Aorta (tissue), 5 donors: ENCODE results near the gene IGSF9. TPM values are rescaled to one million over a fixed set of nuclear protein-coding genes. Genes with fewer than 3 reads are reported as not detected.

Source experiments
- ATAC-seq: fragments of 200-7000 bp; cut with Tn5 transposase; one replicate; pipeline ENCODE4 v1.9.1; 2022; ENCODE audit warnings: moderate library complexity; ENCODE audit not compliant: low FRiP score
- DNase-seq, 2 donors: peaks; one replicate each; pipeline ENCODE4 v3.0.0-alpha.2; 2020
- H3K27ac ChIP-seq, 2 donors: one replicate each; pipeline ENCODE4 v1.5.1; 2013; ENCODE audit warnings: low read length in 2 of 2, mild to moderate bottlenecking in 2 of 2, moderate library complexity in 2 of 2, control low read depth in 1 of 2, inconsistent platforms in 1 of 2, low read depth in 1 of 2
- H3K27me3 ChIP-seq, 2 donors: one replicate each; pipeline ENCODE4 v1.6.1; 2013; ENCODE audit warnings: control low read depth in 1 of 2, low read length in 1 of 2, mild to moderate bottlenecking in 1 of 2, moderate library complexity in 1 of 2; ENCODE audit not compliant: insufficient read depth in 2 of 2, control insufficient read depth in 1 of 2
- H3K36me3 ChIP-seq, 2 donors: one replicate each; pipeline ENCODE4 v1.6.1; 2013; ENCODE audit warnings: control low read depth in 1 of 2, low read length in 1 of 2, mild to moderate bottlenecking in 1 of 2; ENCODE audit not compliant: insufficient read depth in 2 of 2, control insufficient read depth in 1 of 2
- H3K4me1 ChIP-seq, 2 donors: one replicate each; pipeline ENCODE4 v1.6.1; 2013; ENCODE audit warnings: low read length in 2 of 2, control low read depth in 1 of 2, mild to moderate bottlenecking in 1 of 2, moderate library complexity in 1 of 2; ENCODE audit not compliant: insufficient read depth in 2 of 2, control insufficient read depth in 1 of 2
- H3K4me3 ChIP-seq, 2 donors: one replicate each; pipeline ENCODE4 v1.5.1; 2013; ENCODE audit warnings: low read length in 2 of 2, control low read depth in 1 of 2, mild to moderate bottlenecking in 1 of 2
- H3K9me3 ChIP-seq: one replicate; pipeline ENCODE4 v1.6.1; 2013; ENCODE audit warnings: mild to moderate bottlenecking, low read length; ENCODE audit not compliant: control insufficient read depth
- WGBS, 2 donors: extraction: QIAGEN DNeasy Blood & Tissue Kit; methylation state at CpG; one replicate each; pipeline ENCODE4 v1.1.7; 2013; 5-methylcytosine and 5-hydroxymethylcytosine counted together
- intact Hi-C, 2 donors: fragments of 100-400 bp; cut with DNase I; formaldehyde crosslinking; loops; one replicate each; pipeline versions ENCODE4 v1.14.2 to v1.15.0; 2022
- polyA plus RNA-seq, 2 donors: library from polyadenylated mRNA; stranded (reverse); fragments of 200-250 nt; gene quantifications; one replicate each; pipeline ENCODE4 v1.2.3, GENCODE V29; 2013
- total RNA-seq, 2 donors: library from RNA; stranded (reverse); fragmentation: NEBNext Ultra II Directional; extraction: Animal tissue kit (Norgen Biotek cat#: 25700); gene quantifications; one replicate each; pipeline ENCODE4 v1.2.1, GENCODE V29; 2021
- donor health status: healthy with polysubstance abuse.
- donor health status: Bipolar disorder and iron deficiency.
- donor health status: DM: no; HTN: no; CAD: no.
- donor health status: DM: no; HTN: no; CAD: no.
- donor health status: DM: yes; HTN: yes; CAD: no.

The IGSF9 gene
- total and polyA plus RNA-seq, 4 donors: 0.05 to 1.0 (median 0.30) TPM; not detected in 1

GRCh38 chr1:159929155-159930051, 16.0 kb downstream of the IGSF9 start:
- H3K9me3 ChIP-seq: no peaks in the 10 kb centered on the region
- H3K4me1 ChIP-seq: no peaks in the 10 kb centered on the region
- no peak overlapping the region for H3K27ac ChIP-seq
- no peaks in the 10 kb centered on the region for H3K27me3 ChIP-seq
- no peak overlapping the region for H3K4me3 ChIP-seq
- H3K36me3 ChIP-seq: no peaks in the 10 kb centered on the region
- WGBS, 2 donors: 82 to 87% methylated on average over 48 of the region's 48 CpGs
- ATAC-seq: no peak
- intact Hi-C loops: loop anchor here in 1 of 2 donors (5.0 to 10.0 kb wide), 2 partner anchors 32 to 285 kb away; no protein-coding TSS in a partner anchor
- peak in 1 of 2 donors; percentile 77 for DNase-seq

- DNase-seq (peak in 1 of 2 donors; percentile 74), ATAC-seq (no peak)
- intact Hi-C loops: loop anchor here in 1 of 2 donors (10.0 kb wide), 1 partner anchor 286 kb away; no protein-coding TSS in a partner anchor
- H3K27me3 ChIP-seq: no peaks in the 10 kb centered on the region
- no peaks in the 10 kb centered on the region for H3K9me3 ChIP-seq
- no peak overlapping the region for H3K27ac ChIP-seq
- H3K4me3 ChIP-seq: no peak overlapping the region
- 95 to 96% methylated on average over 18 of the region's 18 CpGs for WGBS, 2 donors
- H3K4me1 ChIP-seq: no peaks in the 10 kb centered on the region
- no peaks in the 10 kb centered on the region for H3K36me3 ChIP-seq
Observed at GRCh38 chr1:159928491-159929050, 16.8 kb downstream of the IGSF9 start.

GRCh38 chr1:159927849-159928431, 17.5 kb downstream of the IGSF9 start:
- peak in 1 of 2 donors; percentile 74 for DNase-seq
- no peak overlapping the region for H3K4me3 ChIP-seq
- no peaks in the 10 kb centered on the region for H3K4me1 ChIP-seq
- H3K27me3 ChIP-seq: no peaks in the 10 kb centered on the region
- H3K36me3 ChIP-seq: no peaks in the 10 kb centered on the region
- no peaks in the 10 kb centered on the region for H3K9me3 ChIP-seq
- intact Hi-C loops: loop anchor here in 1 of 2 donors (10.0 kb wide), 1 partner anchor 287 kb away; no protein-coding TSS in a partner anchor
- H3K27ac ChIP-seq: no peak overlapping the region
- ATAC-seq: no peak
- 84 to 85% methylated on average over 13 of the region's 13 CpGs for WGBS, 2 donors

GRCh38 chr1:159927211-159927848, 18.1 kb downstream of the IGSF9 start:
- no peaks in the 10 kb centered on the region for H3K4me1 ChIP-seq
- ATAC-seq: no peak
- no peak overlapping the region for H3K4me3 ChIP-seq
- H3K27ac ChIP-seq: no peak overlapping the region
- WGBS, 2 donors: 88 to 94% methylated on average over 16 of the region's 16 CpGs
- H3K27me3 ChIP-seq: no peaks in the 10 kb centered on the region
- no peaks in the 10 kb centered on the region for H3K36me3 ChIP-seq
- intact Hi-C loops: loop anchor here in 1 of 2 donors (10.0 kb wide), 1 partner anchor 287 kb away; no protein-coding TSS in a partner anchor
- H3K9me3 ChIP-seq: no peaks in the 10 kb centered on the region
- DNase-seq: peak in 1 of 2 donors; percentile 77

GRCh38 chr1:159925719-159926078, 19.7 kb downstream of the IGSF9 start:
- ATAC-seq (no peak), DNase-seq (peak in 1 of 2 donors; percentile 78)
- WGBS, 2 donors: 1 to 2% methylated on average over 7 of the region's 7 CpGs
- intact Hi-C loops: loop anchor here in 1 of 2 donors (2.0 to 10.0 kb wide), 2 partner anchors 71 to 289 kb away; no protein-coding TSS in a partner anchor
- H3K36me3 ChIP-seq: no peaks in the 10 kb centered on the region
- H3K4me1 ChIP-seq: no peaks in the 10 kb centered on the region
- H3K27ac ChIP-seq: peak overlapping the region in 1 of 2 donors; percentile 43
- no peaks in the 10 kb centered on the region for H3K27me3 ChIP-seq
- no peaks in the 10 kb centered on the region for H3K9me3 ChIP-seq
- H3K4me3 ChIP-seq: peak overlapping the region; percentile 19 to 66

- no peaks in the 10 kb centered on the region for H3K27me3 ChIP-seq
- WGBS, 2 donors: 0% methylated on average over 58 of the region's 58 CpGs
- ATAC-seq (peak; percentile 88), DNase-seq (peak; percentile 96 to 98)
- no peaks in the 10 kb centered on the region for H3K4me1 ChIP-seq
- H3K36me3 ChIP-seq: no peaks in the 10 kb centered on the region
- no peaks in the 10 kb centered on the region for H3K9me3 ChIP-seq
- intact Hi-C loops: loop anchor here in 1 of 2 donors (2.0 to 10.0 kb wide), 3 partner anchors 70 to 290 kb away; partner anchors contain the start of gene IGSF8
- H3K4me3 ChIP-seq: peak within 1 kb of the TSS; percentile 66 to 86
- peak within 1 kb of the TSS; percentile 88 to 95 for H3K27ac ChIP-seq
Observed at GRCh38 chr1:159924791-159925718, 20.4 kb downstream of the IGSF9 start, which contains the start of gene TAGLN2. Gene TAGLN2 (minus strand): TSS chr1:159925507. CDS start chr1:159920509, 4,998 bp downstream.

GRCh38 chr1:159924025-159924790, 21.2 kb downstream of the IGSF9 start:
- intact Hi-C loops: loop anchor here in 1 of 2 donors (2.0 to 10.0 kb wide), 3 partner anchors 69 to 291 kb away; partner anchors contain the start of gene IGSF8
- Histone ChIP-seq H3K36me3 (peaks cover 0 to 6% of the 10 kb centered on the region in 2 donors), H3K27ac (peak overlapping the region; percentile 88 to 95), H3K4me3 (peak overlapping the region; percentile 66 to 86), H3K9me3 (no peaks in the 10 kb centered on the region), H3K4me1 (no peaks in the 10 kb centered on the region), H3K27me3 (no peaks in the 10 kb centered on the region)
- DNase-seq (peak; percentile 95 to 98), ATAC-seq (peak; percentile 88)
- WGBS, 2 donors: 0 to 1% methylated on average over 23 to 31 of the region's 31 CpGs
